Ectodermal cell (in vitro differentiated cells): Measurements from ENCODE around the gene RELA.

ENCODE experiments used
- H3K27ac ChIP-seq: 2 replicates; pipeline ENCODE4 v1.7.0; 2013; ENCODE audit warnings: mild to moderate bottlenecking, low read depth, low read length; ENCODE audit not compliant: insufficient read depth, poor library complexity, severe bottlenecking
- H3K27me3 ChIP-seq: 2 replicates; pipeline ENCODE4 v1.7.0; 2013; ENCODE audit warnings: mild to moderate bottlenecking, low read length; ENCODE audit not compliant: insufficient read depth, control insufficient read depth, poor library complexity, severe bottlenecking
- H3K36me3 ChIP-seq: one replicate; pipeline ENCODE4 v1.7.0; 2013; ENCODE audit warnings: low read length; ENCODE audit not compliant: control insufficient read depth, insufficient read depth
- H3K4me1 ChIP-seq: one replicate; pipeline ENCODE4 v1.7.0; 2013; ENCODE audit warnings: low read length; ENCODE audit not compliant: control insufficient read depth, insufficient read depth
- H3K4me3 ChIP-seq: 2 replicates; pipeline ENCODE4 v1.7.0; 2013; ENCODE audit warnings: low read depth, low read length, control low read depth; ENCODE audit not compliant: insufficient read depth
- H3K9me3 ChIP-seq: 2 replicates; pipeline ENCODE4 v1.7.0; 2013; ENCODE audit warnings: mild to moderate bottlenecking, low read length, moderate library complexity; ENCODE audit not compliant: control insufficient read depth
- WGBS, 2 experiments: methylation state at CpG; one replicate each; pipeline ENCODE4 v1.1.7; 2013; ENCODE audit warnings: missing lambda C conversion rate in 2 of 2; 5-methylcytosine and 5-hydroxymethylcytosine counted together

The RELA gene

DNA sequence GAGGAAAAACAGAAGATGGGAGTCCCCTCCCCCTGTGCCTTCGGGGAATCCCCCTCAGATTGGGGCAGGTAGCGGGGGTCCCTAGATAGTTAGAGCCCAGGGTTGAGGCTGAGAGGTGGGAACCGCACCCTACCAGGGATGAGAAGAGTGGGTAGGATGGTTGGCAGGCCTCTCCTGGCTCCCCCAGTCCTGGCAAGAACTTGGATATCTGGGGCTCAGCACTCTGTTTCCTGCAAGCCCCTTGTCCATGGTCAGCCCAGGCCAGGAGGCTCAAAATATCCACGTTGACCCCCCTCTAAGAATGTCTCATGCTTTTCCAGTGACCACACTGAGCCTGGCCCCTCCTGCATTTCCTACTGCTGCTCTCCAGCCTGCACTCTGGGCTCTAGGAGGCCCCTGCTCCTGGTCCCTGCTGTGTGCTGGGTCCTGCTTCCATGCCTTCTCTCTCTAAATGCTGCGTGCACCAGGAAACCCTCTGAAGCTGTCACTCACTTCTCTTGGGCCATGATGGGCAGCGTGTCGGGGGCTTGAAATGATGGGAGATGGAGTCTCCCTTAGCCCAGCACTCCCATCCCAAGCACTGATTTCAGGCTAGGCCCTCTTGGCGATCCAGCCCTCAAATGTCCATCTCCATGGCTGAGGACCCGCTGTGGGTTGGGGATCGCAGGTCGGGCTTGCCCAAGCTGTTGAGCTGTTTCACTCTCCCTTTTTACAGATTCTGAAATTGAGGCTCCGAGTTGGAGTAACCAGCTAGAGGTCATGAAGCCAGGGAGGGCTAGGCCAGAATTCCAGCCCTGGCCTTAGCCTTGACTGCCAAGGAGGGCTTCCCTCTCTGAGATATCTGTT is 50.7 kb downstream of the RELA start:
- 85 to 87% methylated on average over 12 of the region's 12 CpGs for WGBS, 2 experiments
- no peak overlapping the region for H3K27ac ChIP-seq
- no peak overlapping the region for H3K4me3 ChIP-seq
- H3K27me3 ChIP-seq, result no peaks in the 10 kb centered on the region
- no peaks in the 10 kb centered on the region for H3K9me3 ChIP-seq
- no peaks in the 10 kb centered on the region for H3K36me3 ChIP-seq
- peaks cover 26% of the 10 kb centered on the region for H3K4me1 ChIP-seq

DNA sequence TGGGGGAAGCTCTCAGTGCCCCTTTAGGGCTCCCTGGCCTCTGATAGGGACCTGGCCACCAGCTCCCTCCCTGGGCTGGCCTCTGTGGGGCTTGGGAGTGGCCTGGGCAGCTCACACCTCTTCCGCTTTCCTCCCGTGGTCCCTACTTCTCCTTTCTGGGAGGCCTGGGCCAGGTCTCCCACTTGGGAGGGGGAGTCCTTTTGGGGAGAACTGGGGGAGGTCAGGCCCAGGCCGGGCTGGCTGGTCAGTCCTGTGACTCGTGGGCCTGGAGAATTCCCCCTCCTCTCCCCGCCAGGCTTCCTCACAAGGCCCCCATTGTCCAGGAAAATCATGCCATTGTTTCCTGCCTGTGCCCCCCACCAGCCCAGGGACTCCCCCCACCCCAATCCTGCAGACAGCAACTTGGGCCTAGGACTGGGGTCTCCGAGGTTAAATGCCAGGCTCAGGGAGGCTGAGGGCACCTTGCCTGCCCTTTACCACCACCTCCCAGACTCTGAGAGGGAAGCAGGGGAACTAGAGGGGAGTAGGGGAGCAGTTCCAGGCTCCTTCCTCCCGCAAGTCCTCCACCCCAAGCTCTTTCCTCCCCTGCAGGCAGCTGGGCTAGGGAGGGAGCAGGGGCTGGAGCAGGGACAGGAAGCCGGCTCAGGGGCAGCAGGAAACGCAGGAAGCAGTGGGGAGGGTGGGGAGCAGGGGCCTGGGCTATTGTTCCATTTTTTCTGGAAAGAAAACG is 51.5 kb downstream of the RELA start:
- no peak overlapping the region for H3K4me3 ChIP-seq
- no peaks in the 10 kb centered on the region for H3K36me3 ChIP-seq
- no peaks in the 10 kb centered on the region for H3K27me3 ChIP-seq
- H3K27ac ChIP-seq, result no peak overlapping the region
- H3K9me3 ChIP-seq, result no peaks in the 10 kb centered on the region
- H3K4me1 ChIP-seq, result peaks cover 26% of the 10 kb centered on the region
- 54 to 58% methylated on average over 9 to 10 of the region's 10 CpGs for WGBS, 2 experiments

DNA sequence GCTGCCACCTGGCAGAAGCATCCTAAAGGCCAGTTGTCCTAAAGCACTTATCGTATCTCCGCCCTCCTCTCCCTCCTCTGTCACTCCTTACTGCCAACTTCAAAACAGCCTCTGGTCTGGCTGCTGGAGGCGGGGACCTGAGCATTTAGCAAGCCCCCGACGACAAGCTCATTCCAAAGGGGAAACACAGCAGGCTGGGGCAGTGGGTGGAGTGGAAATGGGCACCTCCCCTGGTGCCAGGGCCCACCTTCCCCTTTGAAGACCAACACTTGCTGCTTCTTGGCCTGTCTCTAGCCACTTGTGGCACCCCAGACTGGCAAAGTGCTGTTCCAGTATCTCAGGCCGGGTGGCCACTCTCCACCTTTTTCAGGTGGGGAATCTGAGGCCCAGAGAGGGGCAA is 52.3 kb downstream of the RELA start:
- Histone ChIP-seq H3K27me3 (no peaks in the 10 kb centered on the region), H3K9me3 (no peaks in the 10 kb centered on the region), H3K27ac (no peak overlapping the region), H3K4me1 (peaks cover 26% of the 10 kb centered on the region), H3K4me3 (no peak overlapping the region), H3K36me3 (peaks cover 5% of the 10 kb centered on the region)
- 70 to 73% methylated on average over 6 of the region's 6 CpGs for WGBS, 2 experiments

DNA sequence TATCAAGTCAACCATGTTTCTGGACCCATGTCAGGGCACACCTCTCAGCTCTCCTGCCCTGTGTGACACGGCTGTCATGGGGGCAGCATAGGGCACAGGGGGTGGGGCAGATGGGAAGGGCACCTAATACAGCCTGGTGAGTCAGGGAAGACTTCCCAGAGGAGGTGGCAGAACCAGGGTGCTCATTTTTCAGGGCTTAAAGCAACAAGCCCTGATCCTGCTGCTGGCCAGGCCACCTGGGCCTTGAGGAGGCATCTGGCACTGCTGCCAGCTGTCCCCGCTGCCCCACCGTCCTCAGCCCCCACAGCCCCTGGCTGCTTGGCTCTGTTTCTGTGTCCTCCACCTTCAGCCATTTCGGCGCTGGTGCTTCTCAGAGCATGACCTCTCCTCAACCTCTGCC is 53.1 kb downstream of the RELA start:
- WGBS, 2 experiments, result 93 to 95% methylated on average over 5 of the region's 5 CpGs
- H3K9me3 ChIP-seq, result no peaks in the 10 kb centered on the region

DNA sequence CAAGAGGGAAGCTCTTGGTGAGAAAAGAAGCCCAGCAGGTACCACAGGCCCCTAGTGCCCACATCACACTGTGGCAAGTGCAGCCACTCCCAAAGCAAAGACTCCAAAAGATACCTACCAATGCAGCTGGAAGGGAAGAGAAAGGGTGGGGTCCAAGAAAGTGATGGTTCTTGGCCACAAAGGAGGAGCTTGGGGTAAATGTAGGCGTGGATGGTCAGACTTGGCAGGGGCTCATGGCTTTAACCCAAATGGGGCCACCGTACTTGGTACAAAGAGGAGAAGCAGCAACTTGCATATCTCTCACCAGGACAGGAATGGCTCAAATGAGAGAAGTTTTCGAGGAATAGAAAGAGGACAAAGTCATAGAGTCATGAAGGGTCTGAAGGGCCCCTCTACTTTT is 53.5 kb downstream of the RELA start:
- Histone ChIP-seq H3K4me1 (peaks cover 26% of the 10 kb centered on the region), H3K9me3 (no peaks in the 10 kb centered on the region), H3K4me3 (no peak overlapping the region), H3K27ac (no peak overlapping the region), H3K27me3 (no peaks in the 10 kb centered on the region), H3K36me3 (peaks cover 12% of the 10 kb centered on the region)
- WGBS, 2 experiments, result 94 to 96% methylated on average over 3 of the region's 3 CpGs

More for the DNA sequence above, 53.1 kb downstream of the RELA start:
- H3K36me3 ChIP-seq, result peaks cover 11% of the 10 kb centered on the region
- H3K4me1 ChIP-seq, result peaks cover 26% of the 10 kb centered on the region
- no peak overlapping the region for H3K27ac ChIP-seq
- H3K4me3 ChIP-seq, result no peak overlapping the region
- no peaks in the 10 kb centered on the region for H3K27me3 ChIP-seq

DNA sequence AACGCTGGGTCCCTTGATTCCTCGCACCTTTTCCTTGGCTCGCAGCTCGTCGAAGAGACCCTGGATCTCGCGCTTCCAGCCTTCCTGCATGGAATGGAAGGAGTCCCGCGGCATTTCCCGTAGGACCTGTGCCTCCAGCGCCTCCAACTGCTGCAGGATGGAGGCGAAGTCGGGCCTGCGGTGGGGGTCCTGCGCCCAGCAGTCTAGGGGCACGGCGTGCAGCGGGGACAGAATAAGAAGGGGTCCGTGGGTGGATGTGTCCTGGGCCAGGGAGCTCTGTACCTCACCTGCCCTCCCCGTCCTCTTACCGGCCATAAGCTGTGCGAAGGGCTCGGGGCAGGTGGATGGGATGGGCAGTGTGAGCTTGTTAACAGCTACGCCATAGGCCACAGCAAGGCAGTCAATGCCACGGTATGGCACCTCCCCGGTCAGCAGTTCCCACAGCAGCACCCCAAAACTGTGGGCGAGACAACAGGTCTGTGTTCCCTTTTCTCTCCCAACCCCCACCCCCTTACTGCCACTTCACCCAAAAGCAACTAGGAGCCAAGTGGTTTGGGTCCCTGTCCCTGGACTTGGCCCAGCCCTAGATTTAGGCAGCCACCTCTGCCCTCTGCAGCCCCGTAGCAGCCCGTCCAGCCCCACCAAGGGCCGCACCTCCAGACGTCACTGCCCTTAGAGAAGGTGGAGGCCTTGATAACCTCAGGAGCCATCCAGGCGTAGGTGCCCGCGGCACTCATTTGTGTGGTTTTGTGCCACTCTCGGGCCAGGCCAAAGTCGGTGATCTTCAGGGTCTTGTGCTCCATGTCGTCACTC is 54.9 kb downstream of the RELA start:
- Histone ChIP-seq H3K9me3 (no peaks in the 10 kb centered on the region), H3K27me3 (no peaks in the 10 kb centered on the region), H3K36me3 (peaks cover 15% of the 10 kb centered on the region), H3K4me3 (peak overlapping the region; percentile 25), H3K27ac (no peak overlapping the region), H3K4me1 (peaks cover 19% of the 10 kb centered on the region)
- 78 to 80% methylated on average over 37 of the region's 37 CpGs for WGBS, 2 experiments

GRCh38 chr11:65606876-65607613 is 55.7 kb downstream of the RELA start:
- H3K27me3 ChIP-seq, result no peaks in the 10 kb centered on the region
- H3K36me3 ChIP-seq, result peaks cover 15% of the 10 kb centered on the region
- peak overlapping the region; percentile 25 for H3K4me3 ChIP-seq
- peaks cover 13% of the 10 kb centered on the region for H3K4me1 ChIP-seq
- H3K9me3 ChIP-seq, result no peaks in the 10 kb centered on the region
- 4 to 5% methylated on average over 67 of the region's 67 CpGs for WGBS, 2 experiments
- H3K27ac ChIP-seq, result no peak overlapping the region

GRCh38 chr11:65604258-65604657 is 58.5 kb downstream of the RELA start:
- Histone ChIP-seq H3K4me1 (peaks cover 7% of the 10 kb centered on the region), H3K27me3 (no peaks in the 10 kb centered on the region), H3K27ac (no peak overlapping the region), H3K36me3 (peaks cover 15% of the 10 kb centered on the region), H3K9me3 (no peaks in the 10 kb centered on the region), H3K4me3 (no peak overlapping the region)
- 91 to 92% methylated on average over 1 of the region's 1 CpG for WGBS, 2 experiments
